K562 (cell line): ENCODE measurements around the gene SH3BP2. TPM values are rescaled to one million over a fixed set of nuclear protein-coding genes. Genes with fewer than 3 reads are reported as not detected.

Experiments used
- BHLHE40 ChIP-seq: IDR thresholded peaks from 2 replicates; pipeline ENCODE4 v1.6.1; 2011; ENCODE audit warnings: low read length, improper control_type of control experiment
- E2F6 ChIP-seq, 2 experiments: IDR thresholded peaks; 2 replicates each; pipeline ENCODE4 v1.6.1; 2011; ENCODE audit warnings: borderline replicate concordance in 1 of 2, control low read depth in 1 of 2, low read depth in 1 of 2, low read length in 1 of 2, mild to moderate bottlenecking in 1 of 2, mixed read lengths in 1 of 2, moderate library complexity in 1 of 2; ENCODE audit not compliant: insufficient read depth in 1 of 2, insufficient read length in 1 of 2, poor library complexity in 1 of 2, severe bottlenecking in 1 of 2; ENCODE audit errors: extremely low read depth in 1 of 2
- EP400 ChIP-seq: fragments of 450-650 bp; IDR thresholded peaks from 2 replicates; pipeline ENCODE4 v1.6.1; 2017; ENCODE audit warnings: antibody characterized with exemption, mild to moderate bottlenecking, moderate library complexity
- FUS ChIP-seq: fragments of 200-400 bp; formaldehyde crosslinking; optimal IDR thresholded peaks from 2 replicates; pipeline ENCODE3; 2017; ENCODE audit warnings: low read depth, low read length
- GATA2 ChIP-seq: sonication (generic); formaldehyde crosslinking; IDR thresholded peaks from 2 replicates; pipeline ENCODE4 v1.4.0; 2020; ENCODE audit warnings: mild to moderate bottlenecking, missing genetic modification reagents
- HMGN3 ChIP-seq: IDR thresholded peaks from 2 replicates; pipeline ENCODE4 v1.6.1; 2011; ENCODE audit warnings: borderline replicate concordance, low read depth, mild to moderate bottlenecking, mixed read lengths, low read length; ENCODE audit not compliant: insufficient read length; ENCODE audit errors: extremely low read depth
- IRF2 ChIP-seq: sonication (generic); formaldehyde crosslinking; IDR thresholded peaks from 2 replicates; pipeline ENCODE4 v1.8.1; 2022; ENCODE audit warnings: mild to moderate bottlenecking, missing genetic modification reagents
- JUND ChIP-seq, 2 experiments: IDR thresholded peaks; 2 replicates in 1 of 2; 3 replicates in 1 of 2; pipeline ENCODE4 v1.6.1; 2011; ENCODE audit warnings: borderline replicate concordance in 2 of 2, low read depth in 2 of 2, low read length in 2 of 2, improper control_type of control experiment in 1 of 2, missing biosample characterization in 1 of 2, missing genetic modification characterization in 1 of 2, missing genetic modification reagents in 1 of 2
- LEF1 ChIP-seq: fragments of 450-650 bp; IDR thresholded peaks from 2 replicates; pipeline ENCODE4 v1.6.1; 2016; ENCODE audit warnings: mild to moderate bottlenecking
- NBN ChIP-seq: fragments of 450-650 bp; IDR thresholded peaks from 2 replicates; pipeline ENCODE4 v1.6.1; 2016; ENCODE audit warnings: low read depth, mild to moderate bottlenecking
- POLR2A ChIP-seq: fragments of 450-650 bp; conservative IDR thresholded peaks from 2 replicates; pipeline ENCODE4 v1.6.1; 2016
- RAD51 ChIP-seq: fragments of 450-650 bp; IDR thresholded peaks from 2 replicates; pipeline ENCODE4 v1.7.1; 2016; ENCODE audit warnings: low read depth, mild to moderate bottlenecking, borderline replicate concordance
- RBM22 ChIP-seq: fragments of 200-400 bp; formaldehyde crosslinking; IDR thresholded peaks from 2 replicates; pipeline ENCODE4 v1.6.1; 2018; ENCODE audit warnings: low read length, low read depth; ENCODE audit not compliant: poor library complexity, severe bottlenecking
- SMARCB1 ChIP-seq: IDR thresholded peaks from 2 replicates; pipeline ENCODE4 v1.6.1; 2011; ENCODE audit warnings: improper control_type of control experiment, low read depth; ENCODE audit not compliant: insufficient read length
- TAF7 ChIP-seq: fragments of 450-650 bp; IDR thresholded peaks from 2 replicates; pipeline ENCODE4 v1.6.1; 2016; ENCODE audit warnings: missing genetic modification characterization, missing compliant biosample characterization
- TAL1 ChIP-seq: fragments of 450-650 bp; IDR thresholded peaks from 2 replicates; pipeline ENCODE4 v1.6.1; 2016; ENCODE audit warnings: mild to moderate bottlenecking
- XRCC5 ChIP-seq: fragments of 200-400 bp; formaldehyde crosslinking; IDR thresholded peaks from 2 replicates; pipeline ENCODE4 v1.6.1; 2017; ENCODE audit warnings: low read depth, mild to moderate bottlenecking, low read length
- YY1 ChIP-seq, 3 experiments: IDR thresholded peaks; 2 replicates each; pipeline ENCODE4 v1.6.1; 2011; ENCODE audit warnings: low read length in 2 of 3, mild to moderate bottlenecking in 2 of 3, moderate library complexity in 2 of 3, borderline replicate concordance in 1 of 3, control low read depth in 1 of 3, low read depth in 1 of 3; ENCODE audit not compliant: insufficient read depth in 3 of 3, insufficient replicate concordance in 2 of 3, control insufficient read depth in 1 of 3, insufficient read length in 1 of 3; ENCODE audit errors: extremely low read depth in 1 of 3
- ZNF263 ChIP-seq: sonication (generic); formaldehyde crosslinking; IDR thresholded peaks from 2 replicates; pipeline ENCODE4 v1.8.0; 2022; ENCODE audit warnings: mild to moderate bottlenecking, missing genetic modification reagents, borderline replicate concordance
- ZNF589 ChIP-seq: fragments of 200-800 bp; sonication (Bioruptor generic); IDR thresholded peaks from 2 replicates; pipeline ENCODE4 v1.6.1; 2016; ENCODE audit warnings: low read depth, missing genetic modification characterization, missing compliant biosample characterization
- polyA plus RNA-seq, 8 experiments: library from polyadenylated mRNA; depleted of rRNA in 4 of 8; stranded (reverse) in 5 of 8; unstranded in 3 of 8; fragments of >200 nt; fragmentation: Nextera tagmentation in 2 of 8; fragmentation: Illumina TruSeq in 1 of 8; extraction: Ambion mirVana in 2 of 8; extraction: Trizol in 1 of 8; gene quantifications; 2 replicates each; pipeline versions ENCODE4 v1.2.1 to v1.2.3, GENCODE V29; 2011 to 2014; ENCODE audit warnings: inconsistent platforms in 1 of 8, missing spikeins in 1 of 8
- total RNA-seq, 7 experiments: library from RNA; depleted of rRNA in 6 of 7; stranded (reverse); fragments of >200 nt in 6 of 7; fragmentation: Illumina TruSeq in 2 of 7; extraction: Trizol in 2 of 7; gene quantifications; 2 replicates each; pipeline versions ENCODE4 v1.2.1 to v1.2.3, GENCODE V29; 2011 to 2021; ENCODE audit warnings: low replicate concordance in 1 of 7
- TF ChIP-seq, protein P1 (sequence below): fragments of 250-450 bp; sonication (Bioruptor Pico); IDR thresholded peaks from 2 replicates; pipeline ENCODE4 v1.6.1; 2021; ENCODE audit warnings: mild to moderate bottlenecking
- TF ChIP-seq, protein P2 (sequence below): fragments of 450-650 bp; IDR thresholded peaks from 2 replicates; pipeline ENCODE4 v1.6.1; 2016; ENCODE audit warnings: antibody characterized with exemption
- TF ChIP-seq, protein P3 (sequence below): fragments of 200-800 bp; sonication (Bioruptor generic); IDR thresholded peaks from 2 replicates; pipeline ENCODE4 v1.6.1; 2017; ENCODE audit warnings: missing genetic modification characterization, missing compliant biosample characterization

The SH3BP2 gene
- total and polyA plus RNA-seq, 9 of the 15 experiments (the other 6 are each of a cell fraction or from before 2014, with no cell fraction given) = 0.34 to 16.0 (median 5.1) TPM

GRCh38 chr4:2867758-2868491 is 75.0 kb downstream of the SH3BP2 start (continued):
- TF ChIP-seq HMGN3 (no peak), POLR2A (no peak), E2F6 (IDR thresholded peaks at IDR 0.05; ENCODE audit: borderline replicate concordance in 1 of 2, extremely low read depth in 1 of 2, insufficient read depth in 1 of 2, insufficient read length in 1 of 2, low read depth in 1 of 2, low read length in 1 of 2, poor library complexity in 1 of 2, severe bottlenecking in 1 of 2) (no peak), IRF2 (no peak), BHLHE40 (no peak), ZNF263 (CRISPR knock-in tag) (peak; percentile 51; the same call in 1 of the 2 replicates), TAF7 (no peak), GATA2 (CRISPR knock-in tag) (peak; percentile 93), NBN (peak; percentile 81), JUND (IDR thresholded peaks at IDR 0.05; ENCODE audit: borderline replicate concordance, low read depth, low read length) (peak; percentile 14; the same call in 1 of the 2 replicates), JUND (tag; IDR thresholded peaks at IDR 0.05; ENCODE audit: borderline replicate concordance, low read depth, low read length) (no peak; the same call in 2 of the 3 replicates), TAL1 (peak; percentile 94), EP400 (no peak), RBM22 (no peak), SMARCB1 (no peak), LEF1 (0 out of 2 replicates have a peak, but pooled peaks have one; percentile 43), FUS (no peak), RAD51 (no peak; the same call in 1 of the 2 replicates), XRCC5 (no peak), ZNF589 (CRISPR knock-in tag) (peak; percentile 93), YY1 (IDR thresholded peaks at IDR 0.05; ENCODE audit: borderline replicate concordance in 1 of 3, control insufficient read depth in 1 of 3, extremely low read depth in 1 of 3, insufficient read depth in 3 of 3, insufficient read length in 1 of 3, insufficient replicate concordance in 2 of 3, low read depth in 1 of 3, low read length in 2 of 3) (no peak)
- TF ChIP-seq, protein P1, sequence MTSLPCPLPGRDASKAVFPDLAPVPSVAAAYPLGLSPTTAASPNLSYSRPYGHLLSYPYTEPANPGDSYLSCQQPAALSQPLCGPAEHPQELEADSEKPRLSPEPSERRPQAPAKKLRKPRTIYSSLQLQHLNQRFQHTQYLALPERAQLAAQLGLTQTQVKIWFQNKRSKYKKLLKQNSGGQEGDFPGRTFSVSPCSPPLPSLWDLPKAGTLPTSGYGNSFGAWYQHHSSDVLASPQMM (CRISPR knock-in tag) = no peak
- TF ChIP-seq, protein P2, sequence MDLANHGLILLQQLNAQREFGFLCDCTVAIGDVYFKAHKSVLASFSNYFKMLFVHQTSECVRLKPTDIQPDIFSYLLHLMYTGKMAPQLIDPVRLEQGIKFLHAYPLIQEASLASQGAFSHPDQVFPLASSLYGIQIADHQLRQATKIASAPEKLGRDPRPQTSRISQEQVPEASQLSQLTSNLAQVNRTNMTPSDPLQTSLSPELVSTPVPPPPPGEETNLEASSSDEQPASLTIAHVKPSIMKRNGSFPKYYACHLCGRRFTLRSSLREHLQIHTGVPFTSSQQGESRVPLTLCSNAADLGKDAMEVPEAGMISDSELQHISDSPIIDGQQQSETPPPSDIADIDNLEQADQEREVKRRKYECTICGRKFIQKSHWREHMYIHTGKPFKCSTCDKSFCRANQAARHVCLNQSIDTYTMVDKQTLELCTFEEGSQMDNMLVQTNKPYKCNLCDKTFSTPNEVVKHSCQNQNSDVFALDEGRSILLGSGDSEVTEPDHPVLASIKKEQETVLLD = no peak
- TF ChIP-seq, protein P3, sequence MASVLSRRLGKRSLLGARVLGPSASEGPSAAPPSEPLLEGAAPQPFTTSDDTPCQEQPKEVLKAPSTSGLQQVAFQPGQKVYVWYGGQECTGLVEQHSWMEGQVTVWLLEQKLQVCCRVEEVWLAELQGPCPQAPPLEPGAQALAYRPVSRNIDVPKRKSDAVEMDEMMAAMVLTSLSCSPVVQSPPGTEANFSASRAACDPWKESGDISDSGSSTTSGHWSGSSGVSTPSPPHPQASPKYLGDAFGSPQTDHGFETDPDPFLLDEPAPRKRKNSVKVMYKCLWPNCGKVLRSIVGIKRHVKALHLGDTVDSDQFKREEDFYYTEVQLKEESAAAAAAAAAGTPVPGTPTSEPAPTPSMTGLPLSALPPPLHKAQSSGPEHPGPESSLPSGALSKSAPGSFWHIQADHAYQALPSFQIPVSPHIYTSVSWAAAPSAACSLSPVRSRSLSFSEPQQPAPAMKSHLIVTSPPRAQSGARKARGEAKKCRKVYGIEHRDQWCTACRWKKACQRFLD (CRISPR knock-in tag) = peak; percentile 81
